Activated CD4-positive, alpha-beta T cell treated with anti-CD3 and anti-CD28 coated beads, Interleukin-2, amount 10 ng/mL, durations not matched to agents 7 days and 5 days (primary cell): Measurements from ENCODE around the gene FAM83F. TPM values are rescaled to one million over a fixed set of nuclear protein-coding genes. Genes with fewer than 3 reads are reported as not detected.

ENCODE experiments used
- CTCF ChIA-PET: fragments of 350-600 bp; sonication (Branson Sonifier 250); formaldehyde crosslinking; loops from one replicate; lab custom pipeline; 2021; ENCODE audit warnings: antibody characterized with exemption; lab: Charles Lee
- POLR2A ChIA-PET: fragments of 350-600 bp; sonication (Branson Sonifier 250); formaldehyde crosslinking; loops from one replicate; lab custom pipeline; 2021; ENCODE audit warnings: antibody characterized with exemption; lab: Charles Lee
- DNase-seq: peaks from one replicate; pipeline ENCODE4 v3.0.0-alpha.2; 2020
- H3K27ac Mint-ChIP-seq: one replicate; pipeline ENCODE4 v1.8.0; 2021; ENCODE audit warnings: mild to moderate bottlenecking, moderate library complexity, mixed read lengths
- H3K27me3 Mint-ChIP-seq: one replicate; pipeline ENCODE4 v1.8.0; 2021; ENCODE audit warnings: mixed read lengths
- H3K36me3 Mint-ChIP-seq: one replicate; pipeline ENCODE4 v1.8.0; 2021; ENCODE audit warnings: low read depth, mixed read lengths
- H3K4me1 Mint-ChIP-seq: one replicate; pipeline ENCODE4 v1.8.0; 2021; ENCODE audit warnings: mixed read lengths
- H3K4me3 Mint-ChIP-seq: one replicate; pipeline ENCODE4 v1.8.0; 2021; ENCODE audit warnings: mild to moderate bottlenecking, moderate library complexity, mixed read lengths
- H3K9me3 Mint-ChIP-seq: one replicate; pipeline ENCODE4 v1.8.0; 2021; ENCODE audit warnings: mixed read lengths
- total RNA-seq, 2 experiments: library from RNA; stranded (reverse); gene quantifications; one replicate each; pipeline ENCODE4 v1.2.3, GENCODE V29; 2021

The FAM83F gene
- total RNA-seq, 2 experiments from 2014 or later: 0.04 to 0.05 TPM

GRCh38 chr22:40025856-40026255 lies 31.1 kb downstream of the FAM83F start:
- peaks cover 10% of the 10 kb centered on the region for H3K4me1 Mint-ChIP-seq

GRCh38 chr22:40026641-40027040 lies 31.9 kb downstream of the FAM83F start:
- POLR2A ChIA-PET: no interaction called here

More at GRCh38 chr22:40025856-40026255, 31.1 kb downstream of the FAM83F start:
- Mint-ChIP-seq H3K4me3 (no peak overlapping the region), H3K27me3 (no peaks in the 10 kb centered on the region), H3K36me3 (no peaks in the 10 kb centered on the region), H3K9me3 (no peaks in the 10 kb centered on the region), H3K27ac (peak overlapping the region; percentile 41)
- ChIA-PET POLR2A (no interaction called here), CTCF (interaction anchor here (1.1 to 4.6 kb wide), 11 partner anchors 9 to 497 kb away, joined by 3 to 57 read pairs (median 7); partner anchors contain the start of gene RPS19BP1)
- DNase-seq: no peak

GRCh38 chr22:40027191-40028097 lies 32.7 kb downstream of the FAM83F start:
- Mint-ChIP-seq H3K4me3 (no peak overlapping the region), H3K27ac (no peak overlapping the region), H3K36me3 (no peaks in the 10 kb centered on the region), H3K9me3 (no peaks in the 10 kb centered on the region), H3K27me3 (no peaks in the 10 kb centered on the region), H3K4me1 (peaks cover 16% of the 10 kb centered on the region)
- ChIA-PET POLR2A (no interaction called here), CTCF (interaction anchor here (0.6 to 1.6 kb wide), 5 partner anchors 9 to 476 kb away, joined by 3 to 5 read pairs (median 4); no protein-coding TSS in a partner anchor)
- no peak for DNase-seq

More at GRCh38 chr22:40026641-40027040, 31.9 kb downstream of the FAM83F start:
- DNase-seq: no peak
- Mint-ChIP-seq H3K27ac (no peak overlapping the region), H3K36me3 (no peaks in the 10 kb centered on the region), H3K9me3 (no peaks in the 10 kb centered on the region), H3K4me1 (peaks cover 16% of the 10 kb centered on the region), H3K4me3 (no peak overlapping the region), H3K27me3 (no peaks in the 10 kb centered on the region)
- CTCF ChIA-PET: interaction anchor here (0.6 to 1.6 kb wide), 2 partner anchors 236 to 322 kb away, joined by 3 to 5 read pairs; no protein-coding TSS in a partner anchor

DNA sequence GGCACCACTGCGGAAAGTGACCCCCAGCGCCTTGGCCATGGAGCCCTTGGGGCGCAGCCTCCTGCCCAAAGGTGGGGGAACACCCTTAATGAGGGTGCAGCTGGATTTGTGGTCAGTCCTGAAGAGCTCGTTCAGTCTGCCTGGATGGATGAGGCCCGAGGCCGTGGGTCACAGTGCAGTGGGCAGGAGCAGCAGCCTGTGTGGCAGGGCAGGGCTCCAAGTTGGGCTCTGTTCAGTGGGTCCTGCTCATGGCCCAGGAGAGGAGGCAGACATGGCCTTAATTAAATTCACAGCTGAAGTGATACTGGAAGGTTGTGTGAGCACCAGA lies 33.3 kb downstream of the FAM83F start:
- H3K36me3 Mint-ChIP-seq: no peaks in the 10 kb centered on the region
- H3K27ac Mint-ChIP-seq: no peak overlapping the region
- no peak for DNase-seq
- CTCF ChIA-PET: interaction anchor here (0.6 to 1.8 kb wide), 5 partner anchors 9 to 494 kb away, joined by 3 to 5 read pairs (median 4); no protein-coding TSS in a partner anchor
- peaks cover 16% of the 10 kb centered on the region for H3K4me1 Mint-ChIP-seq
- H3K9me3 Mint-ChIP-seq: no peaks in the 10 kb centered on the region
- no peaks in the 10 kb centered on the region for H3K27me3 Mint-ChIP-seq
- POLR2A ChIA-PET: no interaction called here
- no peak overlapping the region for H3K4me3 Mint-ChIP-seq

DNA sequence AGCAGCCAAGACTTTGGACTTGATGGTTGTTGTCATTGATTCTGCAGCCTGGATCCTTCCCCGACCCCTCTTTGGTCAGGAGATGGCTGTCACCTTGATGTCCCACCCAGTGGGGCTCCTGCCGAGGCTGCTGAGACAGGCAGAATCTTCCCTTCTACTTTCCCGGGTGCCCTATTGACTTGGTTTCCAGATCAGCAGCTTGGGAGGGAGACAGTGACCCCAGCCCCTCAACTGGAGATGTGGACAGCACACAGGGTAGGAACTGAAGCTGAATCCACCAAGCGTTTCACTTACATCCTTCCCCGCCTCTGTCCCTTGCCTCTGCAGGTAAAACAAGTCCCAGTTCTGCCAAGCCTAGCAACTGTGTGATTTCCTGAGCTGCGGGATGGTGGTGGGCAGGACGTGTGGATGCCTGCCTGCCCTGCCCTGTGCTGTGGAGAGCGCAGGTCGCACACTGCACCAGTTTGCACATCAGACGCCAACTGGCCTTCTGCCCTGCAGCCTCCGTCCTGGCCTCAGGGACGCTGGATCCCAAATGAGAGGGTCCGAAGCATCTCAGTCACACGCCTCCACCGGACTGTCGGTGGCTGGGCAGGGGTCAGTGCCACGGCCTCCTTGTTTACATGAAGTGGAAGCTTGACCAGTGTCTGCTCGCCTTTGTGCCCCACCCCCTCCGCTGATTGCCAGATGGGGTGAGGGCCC lies 34.6 kb downstream of the FAM83F start:
- H3K4me1 Mint-ChIP-seq: peaks cover 16% of the 10 kb centered on the region
- no peak overlapping the region for H3K4me3 Mint-ChIP-seq
- H3K9me3 Mint-ChIP-seq: no peaks in the 10 kb centered on the region
- ChIA-PET CTCF (interaction anchor here (0.6 to 1.9 kb wide), 6 partner anchors 11 to 1010 kb away, joined by 3 to 5 read pairs (median 4); no protein-coding TSS in a partner anchor), POLR2A (no interaction called here)
- no peak for DNase-seq
- no peak overlapping the region for H3K27ac Mint-ChIP-seq
- no peaks in the 10 kb centered on the region for H3K36me3 Mint-ChIP-seq
- H3K27me3 Mint-ChIP-seq: no peaks in the 10 kb centered on the region

- H3K4me3 Mint-ChIP-seq: no peak overlapping the region
- no peaks in the 10 kb centered on the region for H3K36me3 Mint-ChIP-seq
- H3K27me3 Mint-ChIP-seq: no peaks in the 10 kb centered on the region
- no peaks in the 10 kb centered on the region for H3K9me3 Mint-ChIP-seq
- no peak overlapping the region for H3K27ac Mint-ChIP-seq
- H3K4me1 Mint-ChIP-seq: peaks cover 11% of the 10 kb centered on the region
- ChIA-PET CTCF (interaction anchor here (0.6 to 1.9 kb wide), 4 partner anchors 11 to 1011 kb away, joined by 3 to 5 read pairs (median 4); no protein-coding TSS in a partner anchor), POLR2A (no interaction called here)
- no peak for DNase-seq
Measured at GRCh38 chr22:40030026-40030757, 35.4 kb downstream of the FAM83F start.

DNA sequence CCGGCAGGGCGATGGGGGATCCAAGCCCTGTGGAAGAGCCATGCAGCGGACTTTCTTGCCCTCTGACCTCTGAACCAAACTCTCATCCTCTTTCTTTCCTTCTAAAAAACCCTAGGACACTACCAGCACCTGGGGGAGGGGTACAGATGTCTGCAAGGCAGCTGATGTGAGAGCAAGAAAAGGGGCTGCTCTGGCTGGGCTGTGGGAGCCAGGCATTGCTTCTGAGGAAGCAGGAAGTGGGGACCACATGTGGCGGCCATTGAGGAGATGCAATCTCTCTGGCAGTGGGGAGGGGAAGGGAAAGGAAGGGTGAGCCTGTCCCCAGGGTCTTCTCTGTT lies 36.0 kb downstream of the FAM83F start:
- ChIA-PET CTCF (interaction anchor here (1.1 to 2.0 kb wide), 3 partner anchors 10 to 502 kb away, joined by 4 to 6 read pairs (median 4); no protein-coding TSS in a partner anchor), POLR2A (no interaction called here)
- H3K9me3 Mint-ChIP-seq: no peaks in the 10 kb centered on the region
- H3K27me3 Mint-ChIP-seq: no peaks in the 10 kb centered on the region
- H3K4me1 Mint-ChIP-seq: peaks cover 11% of the 10 kb centered on the region
- no peaks in the 10 kb centered on the region for H3K36me3 Mint-ChIP-seq
- peak overlapping the region; percentile 46 for H3K27ac Mint-ChIP-seq
- no peak for DNase-seq
- H3K4me3 Mint-ChIP-seq: no peak overlapping the region

- CTCF ChIA-PET: interaction anchor here (1.0 to 2.0 kb wide), 2 partner anchors 9 to 503 kb away, joined by 3 to 6 read pairs; no protein-coding TSS in a partner anchor
- H3K9me3 Mint-ChIP-seq: no peaks in the 10 kb centered on the region
Measured at GRCh38 chr22:40031766-40032470, 37.2 kb downstream of the FAM83F start.

DNA sequence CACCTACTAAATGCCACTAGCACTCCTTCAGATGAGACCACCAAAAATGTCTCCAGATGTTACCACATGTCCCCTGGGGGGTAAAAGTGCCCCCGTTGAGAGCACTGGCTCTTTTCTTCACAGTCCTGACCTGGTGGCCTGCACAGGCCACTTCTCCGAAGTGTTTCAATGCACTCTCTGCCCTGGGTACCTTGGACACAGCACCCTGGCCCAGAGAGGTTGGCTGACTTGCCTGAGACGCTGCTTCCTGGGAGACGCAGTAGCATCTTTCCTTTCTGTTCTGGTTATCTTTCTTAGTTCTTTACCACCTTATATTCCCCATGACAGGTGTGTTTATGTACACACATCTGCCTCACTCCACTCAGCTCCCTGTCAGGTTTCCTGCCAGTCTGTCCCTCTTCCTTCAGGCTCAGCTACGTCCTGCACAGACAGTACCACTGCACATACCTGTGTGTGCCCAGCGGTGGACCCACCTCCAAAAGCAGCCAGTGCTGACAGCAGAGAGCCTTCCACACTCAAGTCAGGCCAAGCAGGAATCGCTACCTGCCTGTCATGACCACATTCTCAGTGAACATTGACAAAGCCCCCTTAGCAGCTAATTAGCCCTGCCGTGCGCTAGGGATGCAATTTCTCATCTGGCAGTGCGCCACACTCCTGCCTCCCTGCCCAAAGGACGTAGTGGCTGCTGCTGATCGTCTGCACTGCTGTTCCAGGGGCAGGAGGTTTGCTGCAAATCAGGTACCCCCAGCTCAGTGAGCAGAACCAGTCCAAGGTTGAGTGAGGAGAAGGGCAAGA lies 39.0 kb downstream of the FAM83F start:
- Mint-ChIP-seq H3K9me3 (no peaks in the 10 kb centered on the region), H3K27ac (no peak overlapping the region), H3K4me1 (peaks cover 12% of the 10 kb centered on the region), H3K27me3 (peaks cover 4% of the 10 kb centered on the region), H3K4me3 (no peak overlapping the region), H3K36me3 (no peaks in the 10 kb centered on the region)
- ChIA-PET CTCF (interaction anchor here (1.4 to 5.0 kb wide), 3 partner anchors 9 to 505 kb away, joined by 4 to 33 read pairs (median 11); no protein-coding TSS in a partner anchor), POLR2A (no interaction called here)
- no peak for DNase-seq

More at GRCh38 chr22:40031766-40032470, 37.2 kb downstream of the FAM83F start:
- Mint-ChIP-seq H3K4me3 (no peak overlapping the region), H3K4me1 (peaks cover 11% of the 10 kb centered on the region), H3K36me3 (no peaks in the 10 kb centered on the region), H3K27ac (no peak overlapping the region), H3K27me3 (no peaks in the 10 kb centered on the region)
- DNase-seq: no peak
- POLR2A ChIA-PET: no interaction called here

DNA sequence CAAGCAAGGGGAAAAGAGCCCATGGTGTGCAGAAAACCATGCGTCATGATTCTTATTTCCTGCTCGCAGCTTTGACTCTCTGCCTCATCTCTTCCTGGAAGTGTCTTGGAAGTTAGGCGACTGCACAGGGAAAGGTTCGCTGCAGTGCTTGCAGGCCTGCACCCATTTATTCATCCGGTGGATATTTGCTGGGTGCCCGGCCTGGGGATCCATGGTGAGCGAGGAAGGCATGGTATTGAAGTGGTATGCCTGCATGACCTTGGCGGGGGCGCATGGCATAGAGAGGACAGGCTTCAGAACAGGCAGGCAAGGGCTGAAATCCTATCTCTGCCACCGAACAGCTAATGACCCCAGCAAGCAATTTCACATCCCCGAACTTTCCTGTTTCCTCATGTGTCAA lies 40.6 kb downstream of the FAM83F start:
- Mint-ChIP-seq H3K4me3 (no peak overlapping the region), H3K27ac (no peak overlapping the region), H3K4me1 (peaks cover 12% of the 10 kb centered on the region), H3K36me3 (no peaks in the 10 kb centered on the region), H3K27me3 (peaks cover 11% of the 10 kb centered on the region), H3K9me3 (no peaks in the 10 kb centered on the region)
- POLR2A ChIA-PET: no interaction called here
- no peak for DNase-seq
- CTCF ChIA-PET: interaction anchor here (0.7 to 5.0 kb wide), 8 partner anchors 9 to 557 kb away, joined by 3 to 33 read pairs (median 4); no protein-coding TSS in a partner anchor

DNA sequence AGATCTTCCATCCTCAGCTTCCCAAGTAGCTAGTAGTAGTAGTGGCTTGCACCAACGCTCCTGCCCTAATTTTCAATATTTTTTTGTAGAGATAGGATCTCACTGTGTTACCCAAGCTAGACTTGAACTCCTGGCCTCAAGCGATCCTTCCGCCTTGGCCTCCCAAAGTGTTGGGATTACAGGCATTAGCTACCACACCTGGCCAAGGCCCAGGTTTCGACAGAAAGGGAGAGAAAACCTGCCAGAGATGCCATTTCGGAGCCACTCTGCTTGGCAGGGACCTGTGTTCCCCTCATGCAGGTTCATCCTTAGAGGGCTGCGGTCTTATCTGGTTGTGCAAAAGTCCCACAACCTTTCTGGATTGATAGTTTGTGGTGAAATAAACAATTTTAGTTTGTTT lies 41.4 kb downstream of the FAM83F start:
- peaks cover 7% of the 10 kb centered on the region for H3K4me1 Mint-ChIP-seq
- H3K27me3 Mint-ChIP-seq: peaks cover 11% of the 10 kb centered on the region
- H3K27ac Mint-ChIP-seq: no peak overlapping the region
- no peak for DNase-seq
- H3K9me3 Mint-ChIP-seq: no peaks in the 10 kb centered on the region
- no peak overlapping the region for H3K4me3 Mint-ChIP-seq
- CTCF ChIA-PET: interaction anchor here (0.7 to 5.0 kb wide), 8 partner anchors 8 to 558 kb away, joined by 3 to 33 read pairs (median 4); no protein-coding TSS in a partner anchor
- POLR2A ChIA-PET: no interaction called here
- no peaks in the 10 kb centered on the region for H3K36me3 Mint-ChIP-seq
